Measurements from ENCODE around the gene MYCBPAP. TPM values are rescaled to one million over a fixed set of nuclear protein-coding genes. Genes with fewer than 3 reads are reported as not detected.

The MYCBPAP gene
- total RNA-seq, 4 donors from 2014 or later = 0.64 to 3.7 (median 2.7) TPM; not detected in 1

GRCh38 chr17:50513495-50513894 is 5.3 kb downstream of the MYCBPAP start:
- H3K36me3 ChIP-seq = no peaks in the 10 kb centered on the region
- in situ Hi-C loops (cut with MboI; ENCODE audit: low pct_ligation_motif_present in 1 of 4, low pct_unique_long_range_greater_than_20kb in 1 of 4, low sequenced_read_pairs in 3 of 4) = no loop called here
- H3K27ac ChIP-seq = no peak overlapping the region
- intact Hi-C loops (cut with DNase I; ENCODE audit: low total_unique reads) = no loop called here
- H3K4me3 ChIP-seq = no peak overlapping the region
- H3K9me3 ChIP-seq = no peaks in the 10 kb centered on the region
- no peak for TF ChIP-seq CTCF (IDR thresholded peaks at IDR 0.05)
- DNase-seq = no peak
- peaks cover 0 to 24% (median 9%) of the 10 kb centered on the region in 4 donors for H3K4me1 ChIP-seq
- no peaks in the 10 kb centered on the region for H3K27me3 ChIP-seq
- 64 to 69% methylated on average over 4 of the region's 4 CpGs for WGBS, 2 donors (ENCODE audit: low coverage in 1 of 2)

GRCh38 chr17:50514388-50514787 is 6.1 kb downstream of the MYCBPAP start:
- DNase-seq = no peak
- no peak overlapping the region for H3K4me3 ChIP-seq
- no peaks in the 10 kb centered on the region for H3K36me3 ChIP-seq
- H3K27ac ChIP-seq = peak overlapping the region in 1 of 4 donors; percentile 9
- peaks cover 0 to 22% (median 2%) of the 10 kb centered on the region in 4 donors for H3K4me1 ChIP-seq
- in situ Hi-C loops (cut with MboI; ENCODE audit: low pct_ligation_motif_present in 1 of 4, low pct_unique_long_range_greater_than_20kb in 1 of 4, low sequenced_read_pairs in 3 of 4) (no loop called here), intact Hi-C loops (cut with DNase I; ENCODE audit: low total_unique reads) (no loop called here)
- no peaks in the 10 kb centered on the region for H3K9me3 ChIP-seq
- H3K27me3 ChIP-seq = no peaks in the 10 kb centered on the region
- TF ChIP-seq POLR2AphosphoS5 (IDR thresholded peaks at IDR 0.05) = no peak
- no peak for TF ChIP-seq POLR2A (IDR thresholded peaks at IDR 0.05)
- no peak for TF ChIP-seq CTCF (IDR thresholded peaks at IDR 0.05)
- TF ChIP-seq EP300 (IDR thresholded peaks at IDR 0.05; ENCODE audit: low read depth) = no peak
- 69% methylated on average over 3 of the region's 3 CpGs; no CpG with 5 or more reads in 1 of the 2 donors for WGBS, 2 donors (ENCODE audit: low coverage in 1 of 2)

- Histone ChIP-seq H3K27ac (peak overlapping the region in 1 of 4 donors; percentile 32), H3K4me1 (peaks cover 0 to 22% (median 2%) of the 10 kb centered on the region in 4 donors), H3K4me3 (no peak overlapping the region), H3K36me3 (no peaks in the 10 kb centered on the region), H3K9me3 (no peaks in the 10 kb centered on the region), H3K27me3 (no peaks in the 10 kb centered on the region)
- no peak for DNase-seq
- TF ChIP-seq CTCF (IDR thresholded peaks at IDR 0.05) = no peak
- TF ChIP-seq EP300 (IDR thresholded peaks at IDR 0.05; ENCODE audit: low read depth) = no peak
- no peak for TF ChIP-seq POLR2AphosphoS5 (IDR thresholded peaks at IDR 0.05)
- TF ChIP-seq POLR2A (IDR thresholded peaks at IDR 0.05) = no peak
- WGBS, 2 donors (ENCODE audit: low coverage in 1 of 2) = 79% methylated on average over 6 of the region's 6 CpGs; no CpG with 5 or more reads in 1 of the 2 donors
- intact Hi-C loops (cut with DNase I; ENCODE audit: low total_unique reads) = no loop called here
- in situ Hi-C loops (cut with MboI; ENCODE audit: low pct_ligation_motif_present in 1 of 4, low pct_unique_long_range_greater_than_20kb in 1 of 4, low sequenced_read_pairs in 3 of 4) = no loop called here
These were observed 6.9 kb downstream of the MYCBPAP start for GRCh38 chr17:50514936-50515702.

GRCh38 chr17:50517011-50517410 is 8.8 kb downstream of the MYCBPAP start:
- no peak for DNase-seq
- intact Hi-C loops (cut with DNase I; ENCODE audit: low total_unique reads) (no loop called here), in situ Hi-C loops (cut with MboI; ENCODE audit: low pct_ligation_motif_present in 1 of 4, low pct_unique_long_range_greater_than_20kb in 1 of 4, low sequenced_read_pairs in 3 of 4) (no loop called here)
- no peak overlapping the region for H3K4me3 ChIP-seq
- no peaks in the 10 kb centered on the region for H3K27me3 ChIP-seq
- no peaks in the 10 kb centered on the region for H3K36me3 ChIP-seq
- peak in 1 of 5 experiments; percentile 10 for TF ChIP-seq CTCF (IDR thresholded peaks at IDR 0.05)
- TF ChIP-seq POLR2AphosphoS5 (IDR thresholded peaks at IDR 0.05) = no peak
- no peak for TF ChIP-seq EP300 (IDR thresholded peaks at IDR 0.05; ENCODE audit: low read depth)
- no peak for TF ChIP-seq POLR2A (IDR thresholded peaks at IDR 0.05)
- peak overlapping the region in 2 of 4 donors; percentile 26 to 32 for H3K27ac ChIP-seq
- 57 to 72% methylated on average over 1 to 4 of the region's 4 CpGs for WGBS, 2 donors (ENCODE audit: low coverage in 1 of 2)
- H3K4me1 ChIP-seq = peaks cover 0 to 22% (median 2%) of the 10 kb centered on the region in 4 donors
- no peaks in the 10 kb centered on the region for H3K9me3 ChIP-seq

Data from transverse colon (tissue), 4 donors.